ENCODE results near the gene CYP4F12. TPM values are rescaled to one million over a fixed set of nuclear protein-coding genes. Genes with fewer than 3 reads are reported as not detected.

Gene CYP4F12
- total RNA-seq, 1 donor from 2014 or later: 9.6 TPM

- peak; percentile 87 for DNase-seq (ENCODE audit: low spot score)
Observed at GRCh38 chr19:15702534-15702930, 29.6 kb downstream of the CYP4F12 start.

GRCh38 chr19:15714638-15715037, 41.8 kb downstream of the CYP4F12 start:
- DNase-seq (ENCODE audit: low spot score): no peak

- DNase-seq (ENCODE audit: low spot score): no peak
Observed at GRCh38 chr19:15715642-15716041, 42.8 kb downstream of the CYP4F12 start.

- no peak for DNase-seq (ENCODE audit: low spot score)
Observed at GRCh38 chr19:15717809-15718208, 44.9 kb downstream of the CYP4F12 start.

GRCh38 chr19:15721268-15721667, 48.4 kb downstream of the CYP4F12 start:
- DNase-seq (ENCODE audit: low spot score): no peak

- DNase-seq (ENCODE audit: low spot score): no peak
Observed at GRCh38 chr19:15722956-15723355, 50.1 kb downstream of the CYP4F12 start.

- DNase-seq (ENCODE audit: low spot score): no peak
Observed at GRCh38 chr19:15727724-15728123, 54.8 kb downstream of the CYP4F12 start, which contains the start of gene OR10H2. OR10H2 (plus strand) TSS chr19:15728024; CDS start chr19:15728044, 20 bp downstream.

GRCh38 chr19:15730538-15730937, 57.7 kb downstream of the CYP4F12 start:
- no peak for DNase-seq (ENCODE audit: low spot score)

- no peak for DNase-seq (ENCODE audit: low spot score)
Observed at GRCh38 chr19:15732388-15732787, 59.5 kb downstream of the CYP4F12 start.

GRCh38 chr19:15733895-15734294, 61.0 kb downstream of the CYP4F12 start:
- DNase-seq (ENCODE audit: low spot score): no peak

GRCh38 chr19:15737722-15738121, 64.8 kb downstream of the CYP4F12 start, which contains the start of gene OR10H3:
OR10H3 (plus strand) TSS chr19:15737985; CDS start chr19:15741393, 3,408 bp downstream.
- DNase-seq (ENCODE audit: low spot score): no peak

- no peak for DNase-seq (ENCODE audit: low spot score)
Observed at GRCh38 chr19:15740785-15741184, 67.9 kb downstream of the CYP4F12 start.

Other genes starting within 250 kb of the CYP4F12 start
- gene WIZ, start 223.1 kb upstream of the CYP4F12 start, total RNA-seq (ENCODE audit: insufficient read depth, low replicate concordance): 6.0 TPM
- gene RASAL3, start 208.5 kb upstream of the CYP4F12 start, total RNA-seq (ENCODE audit: insufficient read depth, low replicate concordance): 1.4 TPM
- gene PGLYRP2, start 193.6 kb upstream of the CYP4F12 start, total RNA-seq (ENCODE audit: insufficient read depth, low replicate concordance): not detected
- not detected for gene CYP4F22, start 164.6 kb upstream of the CYP4F12 start, total RNA-seq (ENCODE audit: insufficient read depth, low replicate concordance)
- 5.3 TPM for gene CYP4F8, start 57.9 kb upstream of the CYP4F12 start, total RNA-seq (ENCODE audit: insufficient read depth, low replicate concordance)
- 0.96 TPM for gene CYP4F3, start 32.2 kb upstream of the CYP4F12 start, total RNA-seq (ENCODE audit: insufficient read depth, low replicate concordance)
- 1.9 TPM for gene OR10H2, start 54.9 kb downstream of the CYP4F12 start, total RNA-seq (ENCODE audit: insufficient read depth, low replicate concordance)
- gene OR10H3, start 64.9 kb downstream of the CYP4F12 start, total RNA-seq (ENCODE audit: insufficient read depth, low replicate concordance): not detected
- 0.24 TPM for gene OR10H5, start 114.6 kb downstream of the CYP4F12 start, total RNA-seq (ENCODE audit: insufficient read depth, low replicate concordance)
- gene OR10H1, start 142.6 kb downstream of the CYP4F12 start, total RNA-seq (ENCODE audit: insufficient read depth, low replicate concordance): 2.6 TPM
- gene CYP4F2, start 225.0 kb downstream of the CYP4F12 start, total RNA-seq (ENCODE audit: insufficient read depth, low replicate concordance): not detected

Measured in umbilical cord (tissue), 2 donors.